Muscle layer of duodenum (tissue), 2 donors: ENCODE results near the gene ERF.

Experiments
- H3K27ac ChIP-seq: one replicate; pipeline ENCODE4 v1.7.0; 2013; ENCODE audit warnings: mild to moderate bottlenecking, low read length
- H3K27me3 ChIP-seq: one replicate; pipeline ENCODE4 v1.7.0; 2013; ENCODE audit warnings: low read depth, mild to moderate bottlenecking, control low read depth, low read length
- H3K36me3 ChIP-seq, 2 donors: one replicate each; pipeline ENCODE4 v1.7.0; 2013; ENCODE audit warnings: low read length in 2 of 2, control low read depth in 1 of 2, mild to moderate bottlenecking in 1 of 2; ENCODE audit not compliant: insufficient read depth in 2 of 2, control insufficient read depth in 1 of 2
- H3K4me1 ChIP-seq, 2 donors: one replicate each; pipeline ENCODE4 v1.7.0; 2013; ENCODE audit warnings: low read length in 2 of 2, mild to moderate bottlenecking in 2 of 2, control low read depth in 1 of 2, moderate library complexity in 1 of 2; ENCODE audit not compliant: insufficient read depth in 2 of 2, control insufficient read depth in 1 of 2
- H3K4me3 ChIP-seq, 2 donors: one replicate each; pipeline ENCODE4 v1.7.0; 2013; ENCODE audit warnings: low read length in 2 of 2, low read depth in 1 of 2, mild to moderate bottlenecking in 1 of 2
- H3K9me3 ChIP-seq, 2 donors: one replicate each; pipeline ENCODE4 v1.7.0; 2013; ENCODE audit warnings: low read length in 2 of 2, control low read depth in 1 of 2, mild to moderate bottlenecking in 1 of 2; ENCODE audit not compliant: control insufficient read depth in 1 of 2
- donor health status: healthy.

The ERF gene

GRCh38 chr19:42279902-42280814 lies 25.2 kb upstream of the ERF start:
- Histone ChIP-seq H3K27me3 (no peaks in the 10 kb centered on the region), H3K36me3 (peaks cover 2 to 11% of the 10 kb centered on the region in 2 donors), H3K9me3 (no peaks in the 10 kb centered on the region), H3K4me3 (peak overlapping the region; percentile 65 to 91), H3K27ac (peak overlapping the region; percentile 84), H3K4me1 (peaks cover 46 to 70% of the 10 kb centered on the region in 2 donors)

- peaks cover 6 to 15% of the 10 kb centered on the region in 2 donors for H3K36me3 ChIP-seq
- H3K4me3 ChIP-seq = peak overlapping the region; percentile 65 to 91
- peaks cover 42 to 70% of the 10 kb centered on the region in 2 donors for H3K4me1 ChIP-seq
These were observed 24.4 kb upstream of the ERF start for GRCh38 chr19:42279155-42279901.

GRCh38 chr19:42278452-42279154 lies 23.7 kb upstream of the ERF start:
- Histone ChIP-seq H3K27ac (peak overlapping the region; percentile 63), H3K9me3 (no peaks in the 10 kb centered on the region), H3K36me3 (peaks cover 6 to 22% of the 10 kb centered on the region in 2 donors), H3K4me3 (peak overlapping the region in 1 of 2 donors; percentile 91), H3K27me3 (no peaks in the 10 kb centered on the region), H3K4me1 (peaks cover 42 to 72% of the 10 kb centered on the region in 2 donors)

More at GRCh38 chr19:42279155-42279901, 24.4 kb upstream of the ERF start:
- Histone ChIP-seq H3K27me3 (no peaks in the 10 kb centered on the region), H3K27ac (peak overlapping the region; percentile 84), H3K9me3 (no peaks in the 10 kb centered on the region)

- H3K36me3 ChIP-seq = peaks cover 6 to 29% of the 10 kb centered on the region in 2 donors
- H3K4me1 ChIP-seq = peaks cover 37 to 65% of the 10 kb centered on the region in 2 donors
These were observed 23.0 kb upstream of the ERF start for GRCh38 chr19:42277821-42278451.

GRCh38 chr19:42276821-42277220 lies 21.9 kb upstream of the ERF start:
- H3K27me3 ChIP-seq = no peaks in the 10 kb centered on the region
- peaks cover 32 to 58% of the 10 kb centered on the region in 2 donors for H3K4me1 ChIP-seq
- H3K27ac ChIP-seq = peak overlapping the region; percentile 56
- peaks cover 6 to 36% of the 10 kb centered on the region in 2 donors for H3K36me3 ChIP-seq
- no peaks in the 10 kb centered on the region for H3K9me3 ChIP-seq
- H3K4me3 ChIP-seq = no peak overlapping the region

More at GRCh38 chr19:42277821-42278451, 23.0 kb upstream of the ERF start:
- no peaks in the 10 kb centered on the region for H3K27me3 ChIP-seq
- H3K9me3 ChIP-seq = no peaks in the 10 kb centered on the region
- H3K4me3 ChIP-seq = peak overlapping the region in 1 of 2 donors; percentile 34
- H3K27ac ChIP-seq = peak overlapping the region; percentile 63

GRCh38 chr19:42276284-42276683 lies 21.4 kb upstream of the ERF start:
- Histone ChIP-seq H3K36me3 (peaks cover 6 to 34% of the 10 kb centered on the region in 2 donors), H3K9me3 (no peaks in the 10 kb centered on the region), H3K4me1 (peaks cover 28 to 56% of the 10 kb centered on the region in 2 donors), H3K27ac (peak overlapping the region; percentile 56), H3K27me3 (no peaks in the 10 kb centered on the region), H3K4me3 (no peak overlapping the region)

- peaks cover 6 to 31% of the 10 kb centered on the region in 2 donors for H3K36me3 ChIP-seq
- H3K27me3 ChIP-seq = no peaks in the 10 kb centered on the region
- no peak overlapping the region for H3K27ac ChIP-seq
- H3K9me3 ChIP-seq = no peaks in the 10 kb centered on the region
- H3K4me3 ChIP-seq = no peak overlapping the region
- peaks cover 30 to 61% of the 10 kb centered on the region in 2 donors for H3K4me1 ChIP-seq
These were observed 20.6 kb upstream of the ERF start for GRCh38 chr19:42275517-42275916.

GRCh38 chr19:42275103-42275502 lies 20.2 kb upstream of the ERF start:
- Histone ChIP-seq H3K4me1 (peaks cover 31 to 65% of the 10 kb centered on the region in 2 donors), H3K36me3 (peaks cover 6 to 35% of the 10 kb centered on the region in 2 donors), H3K9me3 (no peaks in the 10 kb centered on the region), H3K27me3 (no peaks in the 10 kb centered on the region), H3K4me3 (no peak overlapping the region), H3K27ac (no peak overlapping the region)

GRCh38 chr19:42274065-42274682 lies 19.2 kb upstream of the ERF start:
- H3K4me3 ChIP-seq = no peak overlapping the region
- H3K9me3 ChIP-seq = no peaks in the 10 kb centered on the region

GRCh38 chr19:42273407-42274064 lies 18.6 kb upstream of the ERF start:
- Histone ChIP-seq H3K27ac (no peak overlapping the region), H3K4me3 (no peak overlapping the region), H3K9me3 (no peaks in the 10 kb centered on the region), H3K4me1 (peaks cover 24 to 58% of the 10 kb centered on the region in 2 donors), H3K27me3 (no peaks in the 10 kb centered on the region), H3K36me3 (peaks cover 6 to 44% of the 10 kb centered on the region in 2 donors)

More at GRCh38 chr19:42274065-42274682, 19.2 kb upstream of the ERF start:
- Histone ChIP-seq H3K27ac (no peak overlapping the region), H3K4me1 (peaks cover 31 to 64% of the 10 kb centered on the region in 2 donors), H3K36me3 (peaks cover 6 to 43% of the 10 kb centered on the region in 2 donors), H3K27me3 (no peaks in the 10 kb centered on the region)
